Measurements from ENCODE around the gene TEX29.

The TEX29 gene

DNA sequence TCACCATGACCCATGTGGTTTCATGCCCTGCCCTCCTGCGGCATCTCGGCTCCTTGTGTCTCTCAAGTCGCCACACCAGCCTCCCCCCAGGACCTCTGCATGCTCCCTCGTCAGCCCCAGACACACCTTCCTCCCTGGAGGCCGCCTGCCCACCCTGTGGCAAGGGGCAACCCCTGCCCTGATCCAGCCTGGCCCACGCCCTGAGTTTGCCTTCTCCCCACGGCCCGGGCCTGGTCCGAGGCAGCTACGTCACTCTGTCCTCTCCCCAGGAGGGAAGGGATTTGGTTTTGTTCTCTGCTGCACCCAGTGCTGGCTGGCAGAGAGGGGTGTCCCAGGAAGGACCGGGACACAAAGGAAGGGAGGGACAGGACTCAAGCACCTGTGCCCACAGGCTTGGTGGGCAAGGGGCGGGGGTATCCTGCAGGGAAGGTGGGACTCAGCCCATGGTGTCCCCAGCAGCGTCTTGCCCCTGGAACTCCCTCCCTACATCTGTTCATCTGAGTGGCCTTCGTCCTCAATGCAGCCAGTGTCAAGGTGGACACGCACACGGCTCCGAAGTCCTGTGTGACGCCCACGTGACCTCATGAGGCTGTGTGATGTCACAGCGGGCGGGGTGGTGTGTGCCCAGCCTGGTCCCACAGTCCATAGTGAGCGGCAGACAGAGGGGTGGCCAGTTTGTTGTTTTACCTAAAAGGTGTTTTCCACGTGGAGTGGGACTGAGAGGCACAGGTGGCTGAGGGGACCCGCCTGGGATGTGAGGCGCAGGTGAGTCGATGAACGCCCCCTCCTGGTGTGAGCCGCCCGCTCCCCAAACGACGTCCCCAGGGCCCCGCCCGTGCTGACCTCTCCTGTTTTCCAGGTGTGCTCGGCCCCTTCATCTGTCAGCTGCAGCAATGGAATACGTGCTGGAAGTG lies at the start of gene TEX29:
Gene TEX29 (plus strand): TSS at position 645 of the 914 bp plus-strand sequence. CDS start 249 bp downstream, at position 894.
- DNase-seq (ENCODE audit: low read depth in 3 of 3): no peak

DNA sequence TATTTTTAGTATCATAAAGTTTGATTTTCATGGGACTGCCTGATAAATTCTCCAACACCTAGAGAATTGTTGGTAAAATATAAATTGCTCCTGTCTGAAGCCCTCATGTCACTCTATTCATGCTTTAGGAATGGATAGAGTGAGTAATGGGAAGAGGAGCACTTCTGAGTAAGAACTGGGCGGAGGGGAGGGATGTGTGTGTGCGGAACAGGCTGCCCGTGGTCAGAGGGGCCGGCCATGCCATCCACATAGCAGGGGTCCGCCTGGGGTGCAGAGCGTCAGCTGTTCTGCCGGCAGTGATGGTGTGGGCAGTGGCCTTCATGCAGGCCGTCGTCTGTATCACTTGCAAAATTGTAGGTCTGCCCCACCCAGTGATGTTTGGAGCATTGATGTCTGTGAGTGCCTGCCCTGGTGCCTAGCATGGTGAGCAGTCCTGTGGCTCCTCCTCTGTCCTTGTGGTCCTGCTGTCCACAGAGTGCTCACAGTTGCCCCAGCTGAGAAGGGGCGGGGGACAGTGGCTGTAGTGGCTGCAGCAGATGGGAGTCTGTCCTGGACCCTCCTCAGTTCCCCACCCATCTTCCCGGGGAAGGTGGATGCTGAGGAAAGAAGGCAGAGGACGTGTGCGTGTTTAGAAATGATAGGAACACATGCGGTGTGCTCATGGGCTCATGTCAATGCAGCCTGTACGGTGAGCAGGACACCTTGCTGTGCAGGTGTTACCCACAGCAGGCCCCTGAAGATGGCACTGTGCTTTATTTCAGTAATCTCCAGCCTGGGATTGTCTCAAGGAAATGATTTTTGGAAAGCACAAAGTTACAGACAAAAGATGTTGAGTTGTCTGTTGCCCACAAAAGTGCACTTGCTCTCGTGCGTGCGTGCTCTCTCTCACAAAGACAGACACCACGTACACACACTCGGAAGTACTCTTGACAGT lies 49.4 kb upstream of the TEX29 start:
- no peak for DNase-seq (ENCODE audit: low read depth in 3 of 3)

DNA sequence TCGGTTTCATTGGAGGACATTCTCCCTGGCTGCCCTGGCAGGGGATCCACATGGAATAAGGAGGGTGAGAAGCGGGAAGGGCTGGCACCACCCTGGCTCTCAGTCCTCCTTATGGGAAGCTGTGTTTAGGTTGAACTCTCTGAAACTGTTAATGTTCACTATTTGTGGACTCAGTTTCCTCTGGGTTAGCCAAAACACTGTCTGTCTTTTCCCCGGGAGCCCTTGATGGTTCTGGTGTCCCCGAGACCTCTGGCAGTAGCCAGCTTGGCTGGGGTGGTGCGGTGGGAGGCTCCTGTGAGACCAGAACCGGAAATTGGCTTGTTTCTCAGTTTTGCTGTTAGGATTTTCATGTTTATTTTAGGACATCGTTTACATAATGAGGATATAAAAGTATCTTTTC lies 48.3 kb upstream of the TEX29 start:
- no peak for DNase-seq (ENCODE audit: low read depth in 3 of 3)

DNA sequence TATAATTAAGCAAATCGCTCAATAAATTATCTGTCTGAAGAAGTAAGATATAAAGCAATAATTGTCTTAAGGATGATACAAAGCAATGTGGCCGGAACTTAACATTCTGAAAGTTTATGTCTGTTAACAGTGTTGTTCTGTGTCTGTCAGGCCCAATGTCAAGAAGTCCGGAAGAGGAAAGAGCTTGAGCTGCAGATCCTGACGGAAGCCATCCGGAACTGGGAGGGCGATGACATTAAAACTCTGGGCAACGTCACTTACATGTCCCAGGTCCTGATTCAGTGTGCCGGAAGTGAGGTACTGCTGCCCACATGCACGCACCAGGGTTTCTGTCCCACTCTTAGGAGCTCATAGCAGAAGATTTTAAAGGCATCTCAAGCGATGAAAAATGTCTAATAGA lies 45.1 kb upstream of the TEX29 start:
- no peak for DNase-seq (ENCODE audit: low read depth in 3 of 3)

DNA sequence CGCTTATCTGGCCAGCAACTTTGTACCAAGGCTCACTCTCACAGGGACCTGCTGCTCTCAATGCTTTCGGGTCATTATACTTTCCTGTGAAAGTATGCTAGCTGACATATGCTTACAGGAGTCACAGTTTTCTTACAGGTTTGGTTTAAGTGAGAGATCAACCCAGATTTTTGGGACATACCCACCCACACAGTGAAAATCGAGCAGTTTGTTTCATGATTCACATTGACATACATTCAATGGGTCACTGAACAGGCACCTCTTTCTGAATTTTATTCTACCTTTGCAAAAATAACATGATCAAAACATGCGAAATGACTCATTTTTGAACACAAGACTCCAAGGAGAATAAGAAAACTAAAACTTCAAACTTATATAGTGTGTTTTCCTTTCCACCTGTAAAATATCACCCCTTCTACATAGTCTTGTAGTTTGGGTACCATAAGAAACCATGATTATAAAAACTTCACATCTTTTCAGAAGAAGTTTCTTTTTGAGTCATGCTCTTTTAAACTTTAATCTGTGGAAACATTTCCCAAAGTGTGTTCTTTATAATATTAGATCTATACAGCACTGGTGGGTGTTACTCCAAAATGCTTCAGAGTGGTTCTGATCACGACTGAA lies 44.3 kb upstream of the TEX29 start:
- DNase-seq (ENCODE audit: low read depth in 3 of 3): no peak

DNA sequence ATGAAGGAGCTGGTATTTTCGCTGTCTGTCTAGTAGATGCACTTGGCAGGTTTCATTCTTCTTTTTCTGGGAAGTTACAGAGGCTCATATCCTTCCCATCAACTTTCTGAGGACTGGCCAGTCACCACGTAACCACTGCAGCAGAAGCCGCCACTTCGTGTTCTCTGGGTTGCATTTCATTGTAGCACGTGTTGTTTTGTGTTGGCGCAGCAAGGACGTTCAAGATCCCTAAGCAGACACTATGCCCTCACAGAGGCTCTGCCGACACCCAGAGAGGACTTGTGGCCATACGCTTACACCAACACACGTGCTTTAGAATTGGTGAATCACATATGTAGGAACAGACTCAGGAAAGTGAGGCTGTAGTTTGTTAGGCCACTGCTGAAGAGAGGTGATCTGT lies 42.2 kb upstream of the TEX29 start:
- DNase-seq (ENCODE audit: low read depth in 3 of 3): no peak

DNA sequence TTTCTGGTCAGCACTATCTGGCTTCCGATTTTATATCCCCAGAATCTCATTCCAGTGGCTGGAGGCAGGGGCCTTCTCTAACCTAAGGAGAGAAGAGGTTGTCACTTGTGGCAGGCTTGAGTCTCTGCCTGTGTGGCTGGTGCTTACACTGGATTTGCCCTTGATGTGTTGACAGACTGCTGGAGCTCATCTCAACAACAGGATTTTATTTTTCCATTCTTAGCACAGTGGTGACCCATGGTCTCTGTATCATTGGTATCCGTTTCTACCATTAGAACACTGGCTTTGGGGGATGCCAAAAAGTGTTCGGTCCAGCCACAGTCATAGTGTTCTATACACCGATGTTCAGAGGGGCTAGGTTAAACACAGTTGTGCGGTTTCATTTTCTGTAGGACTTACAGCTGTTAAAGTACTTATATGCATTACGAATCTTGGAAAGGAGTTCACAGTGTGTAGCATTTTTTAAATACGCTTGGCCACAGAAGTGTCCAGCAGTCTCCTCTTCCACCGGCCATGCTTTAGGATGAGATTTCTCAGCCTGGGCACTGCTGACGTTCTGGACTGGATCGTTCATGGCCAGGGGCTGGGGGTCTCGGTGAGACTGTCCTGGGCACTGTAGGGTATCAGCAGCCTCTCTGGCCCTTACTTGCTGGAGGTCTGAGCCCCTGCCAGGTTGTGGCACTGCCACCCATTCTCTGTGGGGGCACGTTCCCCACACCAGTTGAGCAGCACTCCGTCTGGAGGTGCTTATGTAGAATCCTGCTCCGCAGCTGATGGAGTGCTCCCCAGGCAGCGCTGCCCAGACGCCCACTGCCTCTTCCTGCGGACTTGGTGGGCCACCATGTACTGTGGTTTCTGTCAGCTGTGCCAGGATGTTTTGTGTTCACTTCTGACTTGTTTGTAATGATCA lies 41.4 kb upstream of the TEX29 start:
- DNase-seq (ENCODE audit: low read depth in 3 of 3): no peak

DNA sequence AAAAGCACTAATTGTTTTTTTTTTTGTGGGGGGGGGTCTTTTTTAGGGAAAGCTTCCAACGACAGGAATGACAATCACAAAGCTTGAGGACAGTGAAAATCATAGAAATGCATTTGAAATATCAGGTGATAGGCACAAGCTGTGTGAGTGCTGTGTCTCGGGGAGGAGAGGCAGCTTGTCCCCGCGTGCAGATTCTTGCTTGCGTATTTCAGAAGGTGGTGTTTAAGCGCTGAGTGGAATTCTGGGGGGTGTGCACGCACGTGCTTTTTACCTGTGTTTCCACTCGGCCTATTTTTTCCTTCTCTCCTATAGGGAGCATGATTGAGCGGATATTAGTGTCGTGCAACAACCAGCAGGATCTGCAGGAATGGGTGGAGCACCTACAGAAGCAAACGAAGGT lies 40.2 kb upstream of the TEX29 start:
- no peak for DNase-seq (ENCODE audit: low read depth in 3 of 3)

DNA sequence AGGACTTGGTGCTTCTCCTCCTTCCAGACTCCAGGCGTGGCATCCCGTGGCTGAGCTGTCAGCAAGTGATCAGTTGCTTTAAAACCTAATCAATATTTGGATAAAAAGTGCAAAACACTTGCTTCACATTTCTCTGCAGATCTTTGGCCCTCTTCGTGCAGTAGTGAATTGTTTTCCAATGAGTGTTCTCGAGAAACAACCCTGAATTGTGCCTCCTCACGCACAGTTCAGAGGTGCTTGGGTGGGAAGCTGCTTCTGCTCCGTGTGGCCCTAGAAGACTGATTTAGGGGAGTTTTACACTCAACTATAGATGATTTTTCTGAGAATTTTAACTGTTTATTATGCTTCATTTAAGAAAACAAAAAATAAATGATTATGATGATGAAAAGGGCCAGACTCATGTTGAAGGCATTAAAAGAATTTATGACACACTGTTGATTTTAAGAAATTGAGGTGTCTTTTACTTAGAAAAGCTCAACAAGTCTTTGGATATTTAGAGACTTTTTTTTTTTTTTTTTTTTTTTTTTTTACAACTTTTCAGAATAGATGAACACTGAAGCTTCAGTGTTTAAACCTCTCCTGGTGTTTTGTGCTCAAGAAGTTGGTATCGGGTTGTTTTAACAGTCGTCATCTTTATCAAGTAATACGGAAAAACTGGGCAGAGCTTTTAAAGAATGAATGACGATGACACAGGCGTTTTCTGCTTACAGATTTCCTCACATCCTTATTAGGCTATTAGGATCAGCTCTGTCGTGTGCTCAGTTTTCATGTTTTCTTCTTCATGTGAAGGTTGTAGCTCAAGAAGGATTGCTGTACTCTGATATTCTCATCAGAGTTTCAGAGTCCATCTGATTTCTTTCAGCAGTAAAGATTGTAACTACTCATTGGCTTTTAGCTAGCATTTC lies 39.5 kb upstream of the TEX29 start:
- DNase-seq (ENCODE audit: low read depth in 3 of 3): no peak

DNA sequence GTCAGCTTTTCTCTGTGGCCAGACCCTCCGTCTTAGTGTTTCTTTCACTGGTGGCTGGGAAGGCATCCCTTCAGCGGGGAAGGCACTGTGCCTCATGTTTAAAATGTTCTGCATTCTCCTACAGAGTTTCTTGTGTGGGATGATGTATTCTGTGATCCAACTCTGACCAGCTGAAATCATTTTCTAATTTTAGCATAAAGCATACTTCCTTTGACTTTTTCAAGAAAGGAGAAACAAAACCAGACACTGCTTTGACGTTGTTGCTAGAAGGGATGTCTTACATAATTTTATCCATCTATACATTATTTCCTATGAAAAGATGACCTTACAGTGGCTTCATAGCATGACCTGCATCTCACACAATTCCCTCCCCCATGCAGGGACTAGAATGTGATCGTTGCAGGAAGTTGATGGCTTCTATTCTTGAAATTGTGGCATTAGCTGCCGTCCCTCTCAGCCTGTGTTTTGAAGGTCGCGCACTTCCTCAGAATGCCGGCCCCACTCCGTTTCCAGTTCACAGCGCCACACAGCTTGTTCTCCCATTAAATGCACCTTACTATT lies 38.6 kb upstream of the TEX29 start:
- no peak for DNase-seq (ENCODE audit: low read depth in 3 of 3)

DNA sequence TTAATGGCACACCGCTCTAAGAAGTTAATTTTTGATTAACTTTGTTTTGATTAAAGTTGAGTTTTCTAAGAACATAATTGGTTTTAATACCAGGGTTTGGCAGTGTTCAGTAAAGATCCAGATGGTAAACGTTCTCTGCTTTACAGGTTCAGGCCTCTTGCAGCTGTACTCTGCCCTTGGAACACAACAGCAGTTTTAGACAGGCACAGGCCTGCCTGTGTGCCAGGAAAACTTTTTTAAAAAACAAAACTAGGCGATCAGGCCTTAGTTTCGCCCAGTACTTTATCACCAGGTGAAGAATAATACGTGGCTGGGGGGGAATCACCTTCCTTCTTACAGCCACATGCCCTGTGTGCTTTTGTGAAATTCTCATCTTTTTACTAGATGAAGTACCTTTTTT lies 38.0 kb upstream of the TEX29 start:
- no peak for DNase-seq (ENCODE audit: low read depth in 3 of 3)

DNA sequence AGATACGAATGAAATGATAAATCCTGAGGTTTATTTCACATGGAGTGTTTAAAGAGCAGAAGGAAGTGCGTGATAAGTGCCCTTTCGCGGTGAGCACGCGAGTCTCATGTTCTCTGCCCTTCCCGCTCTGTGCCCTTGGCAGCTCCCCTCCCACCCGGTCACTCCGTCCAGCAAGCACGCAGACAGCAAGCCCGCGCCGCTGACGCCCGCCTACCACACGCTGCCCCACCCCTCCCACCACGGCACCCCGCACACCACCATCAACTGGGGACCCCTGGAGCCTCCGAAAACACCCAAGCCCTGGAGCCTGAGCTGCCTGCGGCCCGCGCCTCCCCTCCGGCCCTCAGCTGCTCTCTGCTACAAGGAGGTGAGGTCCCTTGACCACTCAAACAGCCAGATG lies 37.4 kb upstream of the TEX29 start:
- no peak for DNase-seq (ENCODE audit: low read depth in 3 of 3)

DNA sequence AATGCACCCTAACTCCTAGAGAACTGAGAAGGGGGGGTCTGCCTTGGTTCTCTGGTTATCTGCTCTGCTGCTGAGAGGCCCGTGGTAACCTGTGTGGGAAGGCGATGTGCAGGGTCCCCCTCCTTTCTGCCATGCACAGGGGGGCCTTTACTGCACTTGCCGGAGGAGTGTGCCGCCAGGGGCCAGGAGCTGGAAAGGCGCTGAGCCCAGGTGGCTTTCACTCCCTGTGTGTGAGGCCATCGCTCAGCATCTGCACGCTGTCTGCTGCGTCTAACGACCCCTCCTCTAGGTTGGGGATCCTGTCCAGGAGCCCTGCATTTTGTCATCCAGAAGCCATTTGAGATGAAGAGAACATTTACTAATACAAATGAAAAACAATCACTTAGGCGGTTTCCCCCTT lies 37.0 kb upstream of the TEX29 start:
- DNase-seq (ENCODE audit: low read depth in 3 of 3): no peak

DNA sequence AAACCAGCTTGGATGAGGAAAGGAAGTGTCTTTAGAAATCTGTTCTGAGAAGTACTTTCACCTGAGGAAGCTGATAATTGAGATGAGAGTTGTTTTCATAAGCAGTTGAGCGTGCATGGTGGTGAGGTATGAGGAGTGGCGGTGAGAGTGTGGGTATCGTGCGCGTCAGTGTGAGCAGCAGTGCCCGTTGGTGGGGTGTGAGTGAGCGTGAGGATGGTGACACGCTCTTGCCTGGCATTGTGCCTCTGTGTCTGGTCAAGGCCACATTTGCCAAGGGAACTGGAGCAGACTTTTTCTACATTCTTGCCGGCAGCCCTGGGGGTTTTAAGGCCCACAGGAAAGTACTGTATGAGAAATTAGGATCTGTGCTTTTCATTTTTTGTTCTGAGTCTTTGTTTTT lies 36.5 kb upstream of the TEX29 start:
- no peak for DNase-seq (ENCODE audit: low read depth in 3 of 3)

DNA sequence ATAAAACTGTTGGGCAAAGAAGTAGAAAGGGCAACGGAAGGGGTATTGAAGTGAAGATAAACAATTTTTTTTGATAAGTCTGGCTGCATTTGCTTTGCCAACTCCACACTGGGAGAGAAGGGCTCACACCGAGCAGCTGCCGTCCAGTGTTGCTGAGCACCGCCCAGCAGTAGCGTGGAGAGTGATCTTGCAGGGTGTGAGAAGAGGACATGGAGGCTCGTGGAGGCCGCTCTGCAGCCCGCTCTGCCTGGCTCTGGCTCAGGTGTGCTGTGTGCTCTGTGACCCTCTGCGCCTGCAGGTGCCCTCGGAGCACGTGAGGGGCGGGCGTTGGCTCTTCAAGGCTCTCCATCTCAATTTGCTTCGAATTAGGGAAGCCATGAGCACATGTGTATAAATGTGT lies 35.9 kb upstream of the TEX29 start:
- DNase-seq (ENCODE audit: low read depth in 3 of 3): no peak

DNA sequence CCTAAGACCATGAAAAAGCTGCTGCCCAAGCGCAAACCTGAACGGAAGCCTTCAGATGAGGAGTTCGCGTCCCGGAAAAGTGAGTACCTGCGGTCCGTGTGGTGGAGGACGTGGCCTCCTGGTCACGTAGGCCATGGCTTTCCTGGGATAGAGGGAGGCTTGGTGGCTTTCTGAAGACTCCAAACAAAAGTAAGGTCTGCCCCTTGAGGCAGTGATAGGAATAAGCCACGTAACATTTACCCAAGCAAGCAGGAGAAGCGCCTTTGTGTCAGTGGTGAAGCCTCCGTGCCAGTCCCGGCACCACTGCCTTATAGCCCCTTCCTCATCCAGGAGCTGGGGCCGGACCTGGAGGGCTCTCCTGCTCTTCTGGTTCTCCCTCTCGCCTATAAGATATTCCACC lies 34.3 kb upstream of the TEX29 start:
- DNase-seq (ENCODE audit: low read depth in 3 of 3): no peak

DNA sequence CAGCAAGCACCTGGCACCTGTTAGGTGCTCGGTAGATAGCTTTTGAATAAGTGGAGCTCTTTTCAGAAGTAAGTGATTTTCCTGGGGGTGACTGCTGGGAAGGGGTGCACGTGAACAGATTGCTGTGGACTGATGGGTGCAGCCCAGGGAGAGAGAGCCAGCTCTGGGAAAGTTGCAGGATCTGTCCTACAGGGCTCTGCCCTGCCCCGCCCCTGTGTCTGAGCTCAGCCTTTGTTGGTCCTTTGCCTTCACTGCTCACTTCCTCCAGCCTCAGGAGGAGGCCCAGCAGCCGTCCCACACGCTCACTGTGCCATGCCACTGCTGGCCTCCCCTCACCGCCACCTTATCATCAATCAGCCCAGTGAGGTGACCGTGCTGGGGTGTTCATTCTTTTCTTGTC lies 33.7 kb upstream of the TEX29 start:
- no peak for DNase-seq (ENCODE audit: low read depth in 3 of 3)

DNA sequence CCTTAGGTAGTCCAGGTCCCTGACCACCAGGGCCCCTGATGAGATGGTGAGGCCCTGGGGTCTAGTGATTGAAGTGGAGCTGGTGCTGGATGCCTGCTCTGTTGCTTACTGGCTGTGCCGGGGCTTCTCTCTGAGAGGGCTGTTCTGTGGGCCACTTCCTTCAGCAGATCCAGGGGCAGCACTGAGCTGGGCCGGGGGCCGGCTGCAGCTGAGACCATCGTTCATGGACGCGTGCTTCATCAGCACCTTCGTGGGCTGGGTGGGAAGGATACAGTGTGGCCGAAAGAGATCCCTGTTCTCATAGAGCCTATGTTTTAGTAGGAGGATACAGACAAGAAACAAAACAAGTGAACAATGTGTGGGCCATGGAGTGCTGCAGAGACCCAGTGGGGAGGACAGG lies 33.2 kb upstream of the TEX29 start:
- DNase-seq (ENCODE audit: low read depth in 3 of 3): no peak

DNA sequence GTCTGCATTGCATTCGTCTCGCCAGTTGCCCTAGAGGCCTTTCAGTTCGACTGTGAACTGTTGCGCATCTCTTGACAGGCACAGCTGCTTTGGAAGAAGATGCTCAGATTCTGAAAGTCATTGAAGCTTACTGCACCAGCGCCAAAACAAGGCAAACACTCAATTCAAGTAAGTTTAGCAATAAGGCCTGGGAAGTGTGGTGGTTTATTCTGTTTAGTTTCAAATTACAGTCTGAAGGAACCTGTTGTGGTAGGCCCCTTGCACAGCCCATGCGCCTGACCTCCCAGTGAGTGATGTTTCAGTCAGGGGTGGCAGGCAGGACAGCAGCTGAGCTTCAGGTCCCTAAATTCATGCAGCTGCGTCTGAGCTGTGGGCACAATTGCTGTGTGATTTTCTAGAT lies 32.2 kb upstream of the TEX29 start:
- no peak for DNase-seq (ENCODE audit: low read depth in 3 of 3)

DNA sequence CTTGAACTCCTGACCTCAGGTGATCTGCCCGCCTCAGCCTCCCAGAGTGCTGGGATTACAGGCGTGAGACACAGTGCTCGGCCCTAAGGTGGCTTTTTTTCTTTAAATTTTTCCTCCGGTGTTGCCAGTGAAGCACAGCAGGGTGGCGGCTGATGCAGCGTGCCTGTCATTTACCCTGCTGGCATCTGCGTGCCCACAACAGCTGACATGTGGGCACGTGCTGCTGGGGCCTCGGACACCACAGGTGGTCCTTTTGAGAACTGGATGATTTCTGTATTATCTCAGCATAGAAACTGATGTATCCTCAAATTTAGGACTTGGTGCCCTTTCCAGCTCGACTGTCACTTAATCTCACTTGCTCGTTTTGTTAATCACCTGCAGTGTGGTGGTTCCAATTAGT lies 31.2 kb upstream of the TEX29 start:
- no peak for DNase-seq (ENCODE audit: low read depth in 3 of 3)

Data from stimulated activated CD4-positive, alpha-beta T cell treated with anti-CD3 and anti-CD28 coated beads, TNF-alpha, amount 100 ng/mL, for 48 hours (primary cell).